Psoas muscle (tissue), 8 donors: ENCODE results near the gene RABGAP1L. TPM values are rescaled to one million over a fixed set of nuclear protein-coding genes. Genes with fewer than 3 reads are reported as not detected.

Experiments used
- ATAC-seq, 4 donors: fragments of 200-7000 bp; cut with Tn5 transposase; one replicate each; pipeline ENCODE4 v1.9.1; 2020; ENCODE audit warnings: moderate library complexity in 3 of 4, mild to moderate bottlenecking in 2 of 4
- DNase-seq, 2 donors: peaks; one replicate each; pipeline ENCODE4 v3.0.0-alpha.2; 2020
- H3K27ac ChIP-seq: fragments of 200-600 bp; one replicate; pipeline ENCODE4 v1.8.0; 2022
- H3K27me3 ChIP-seq, 3 donors: fragments of 200-600 bp in 1 of 3; one replicate each; pipeline versions ENCODE4 v1.6.1 to v1.8.0; 2013 to 2022; ENCODE audit warnings: low read length in 2 of 3, mild to moderate bottlenecking in 2 of 3, moderate library complexity in 1 of 3; ENCODE audit not compliant: insufficient read depth in 3 of 3
- H3K36me3 ChIP-seq, 2 donors: fragments of 200-600 bp in 1 of 2; one replicate each; pipeline versions ENCODE4 v1.6.1 to v1.8.0; 2013 to 2022; ENCODE audit warnings: low read depth in 1 of 2, mild to moderate bottlenecking in 1 of 2, moderate library complexity in 1 of 2; ENCODE audit not compliant: insufficient read depth in 1 of 2
- H3K4me1 ChIP-seq: fragments of 200-600 bp; one replicate; pipeline ENCODE4 v1.8.0; 2022
- H3K4me3 ChIP-seq: fragments of 200-600 bp; one replicate; pipeline ENCODE4 v1.8.0; 2022; ENCODE audit warnings: mild to moderate bottlenecking
- H3K9me3 ChIP-seq: fragments of 200-600 bp; one replicate; pipeline ENCODE4 v1.8.0; 2022
- CTCF ChIP-seq: fragments of 200-600 bp; IDR thresholded peaks from one replicate; pipeline ENCODE4 v1.8.0; 2022; ENCODE audit warnings: antibody characterized with exemption
- WGBS, 3 donors: extraction: QIAGEN DNeasy Blood & Tissue Kit; methylation state at CpG; one replicate each; pipeline versions ENCODE4 v1.1.6 to v1.1.7; 2013; 5-methylcytosine and 5-hydroxymethylcytosine counted together
- intact Hi-C, 2 donors: fragments of 100-400 bp; cut with DNase I; formaldehyde crosslinking; loops; one replicate each; pipeline versions ENCODE4 v1.11.0 to v1.14.2; 2022
- polyA plus RNA-seq, 3 donors: library from polyadenylated mRNA; stranded (reverse); fragments of 200-250 nt; gene quantifications; one replicate each; pipeline ENCODE4 v1.2.3, GENCODE V29; 2013
- total RNA-seq, 4 donors: library from RNA; stranded (reverse); fragmentation: NEBNext Ultra II Directional in 2 of 4; extraction: Animal tissue kit (Norgen Biotek cat#: 25700) in 2 of 4; gene quantifications; one replicate each; pipeline versions ENCODE4 v1.2.1 to v1.2.4, GENCODE V29; 2021 to 2023
- donor health status: healthy with polysubstance abuse.
- donor health status: DM: no; HTN: no; CAD: no; lungs with moderate emphysema.
- donor health status: Bipolar disorder and iron deficiency.
- donor health status: healthy.
- donor health status: DM: yes; HTN: yes; CAD: no.
- donor health status: DM: no; HTN: no; CAD: no.
- donor health status: DM: no; HTN: no; CAD: no.
- donor health status: DM: yes; HTN: yes; CAD: no.

Gene RABGAP1L
- total and polyA plus RNA-seq, 7 donors = 2.9 to 14.4 (median 8.7) TPM

GRCh38 chr1:174997041-174997440 is 837.7 kb downstream of the RABGAP1L start:
- 91 to 95% (median 95%) methylated on average over 3 of the region's 3 CpGs for WGBS, 3 donors
- ATAC-seq (no peak), DNase-seq (no peak)
- peaks cover 12% of the 10 kb centered on the region for H3K4me1 ChIP-seq
- no peaks in the 10 kb centered on the region for H3K9me3 ChIP-seq
- H3K27me3 ChIP-seq = no peaks in the 10 kb centered on the region
- TF ChIP-seq CTCF = no peak
- no peaks in the 10 kb centered on the region for H3K36me3 ChIP-seq
- no peak overlapping the region for H3K27ac ChIP-seq
- H3K4me3 ChIP-seq = no peak overlapping the region
- intact Hi-C loops = loop anchor here in 1 of 2 donors (5.0 kb wide), 1 partner anchor 225 kb away; no protein-coding TSS in a partner anchor

GRCh38 chr1:174998569-174999215 is 839.4 kb downstream of the RABGAP1L start:
- ATAC-seq = peak in 1 of 4 donors; percentile 39
- peak overlapping the region; percentile 89 for H3K4me3 ChIP-seq
- H3K36me3 ChIP-seq = no peaks in the 10 kb centered on the region
- no peaks in the 10 kb centered on the region for H3K27me3 ChIP-seq
- H3K9me3 ChIP-seq = no peaks in the 10 kb centered on the region
- no peak for DNase-seq
- intact Hi-C loops = loop anchor here in 1 of 2 donors (5.0 kb wide), 1 partner anchor 226 kb away; no protein-coding TSS in a partner anchor
- peak overlapping the region; percentile 97 for H3K27ac ChIP-seq
- TF ChIP-seq CTCF = peak; percentile 72
- WGBS, 3 donors = 9 to 15% (median 9%) methylated on average over 19 of the region's 19 CpGs
- H3K4me1 ChIP-seq = peaks cover 26% of the 10 kb centered on the region

- peaks cover 28% of the 10 kb centered on the region for H3K4me1 ChIP-seq
- H3K36me3 ChIP-seq = peaks cover 0 to 1% of the 10 kb centered on the region in 2 donors
- WGBS, 3 donors = 0 to 1% (median 0%) methylated on average over 56 to 58 of the region's 58 CpGs
- peak overlapping the region; percentile 97 for H3K27ac ChIP-seq
- DNase-seq (peak; percentile 97 to 99), ATAC-seq (peak; percentile 90 to 95 (median 92))
- TF ChIP-seq CTCF = no peak
- H3K27me3 ChIP-seq = no peaks in the 10 kb centered on the region
- peak overlapping the region; percentile 89 for H3K4me3 ChIP-seq
- no peaks in the 10 kb centered on the region for H3K9me3 ChIP-seq
- intact Hi-C loops = loop anchor here in 1 of 2 donors (5.0 kb wide), 1 partner anchor 227 kb away; no protein-coding TSS in a partner anchor
Observed at GRCh38 chr1:174999216-174999935, 840.1 kb downstream of the RABGAP1L start.

GRCh38 chr1:174999936-175000696 is 840.8 kb downstream of the RABGAP1L start, which contains the start of gene CACYBP:
CACYBP (plus strand) TSS chr1:174999947; CDS start chr1:175000181, 234 bp downstream.
- Histone ChIP-seq H3K4me3 (peak within 1 kb of the TSS; percentile 89), H3K36me3 (peaks cover 0 to 9% of the 10 kb centered on the region in 2 donors), H3K27ac (peak within 1 kb of the TSS; percentile 97), H3K9me3 (no peaks in the 10 kb centered on the region), H3K27me3 (no peaks in the 10 kb centered on the region), H3K4me1 (peaks cover 28% of the 10 kb centered on the region)
- intact Hi-C loops = loop anchor here in 1 of 2 donors (5.0 kb wide), 1 partner anchor 228 kb away; no protein-coding TSS in a partner anchor
- ATAC-seq (peak in 3 of 4 donors; percentile 17 to 28 (median 26)), DNase-seq (peak in 1 of 2 donors; percentile 55)
- 0 to 1% (median 0%) methylated on average over 50 to 71 of the region's 71 CpGs for WGBS, 3 donors
- no peak for TF ChIP-seq CTCF
